ENCODE data around the gene DTNA. TPM values are rescaled to one million over a fixed set of nuclear protein-coding genes. Genes with fewer than 3 reads are reported as not detected.
"Not testable (repeated sequence)": the region's sequence is repeated elsewhere in the genome, so short reads cannot be mapped to it uniquely, and the experiment has no call there.

The DTNA gene
- total and polyA plus RNA-seq, 12 donors: 6.3 to 43.9 (median 22.3) TPM

GRCh38 chr18:34921226-34921625 lies 211.1 kb downstream of the DTNA start:
- Histone ChIP-seq H3K36me3 (replicated peaks in 1 of 2) (no peaks in the 10 kb centered on the region), H3K9me3 (replicated peaks in 1 of 3) (no peaks in the 10 kb centered on the region), H3K4me1 (replicated peaks in 1 of 2) (no peaks in the 10 kb centered on the region), H3K27ac (no peak overlapping the region), H3K4me3 (no peak overlapping the region), H3K27me3 (no peaks in the 10 kb centered on the region)
- intact Hi-C loops (cut with DNase I): no loop called here
- TF ChIP-seq POLR2A (IDR thresholded peaks at IDR 0.05) (no peak), CTCF (IDR thresholded peaks at IDR 0.05) (no peak)
- no peak for DNase-seq
- 65 to 82% (median 76%) methylated on average over 1 of the region's 1 CpG for WGBS, 4 donors

GRCh38 chr18:34921811-34922385 lies 211.8 kb downstream of the DTNA start:
- TF ChIP-seq CTCF (IDR thresholded peaks at IDR 0.05) (no peak), POLR2A (IDR thresholded peaks at IDR 0.05) (no peak)
- intact Hi-C loops (cut with DNase I): no loop called here
- H3K36me3 ChIP-seq (replicated peaks in 1 of 2): no peaks in the 10 kb centered on the region

GRCh38 chr18:34922594-34922993 lies 212.5 kb downstream of the DTNA start:
- H3K4me1 ChIP-seq (replicated peaks in 1 of 2); intact Hi-C loops (cut with DNase I): not testable (repeated sequence)

More at GRCh38 chr18:34921811-34922385, 211.8 kb downstream of the DTNA start:
- Histone ChIP-seq H3K27me3 (no peaks in the 10 kb centered on the region), H3K27ac (no peak overlapping the region), H3K9me3 (replicated peaks in 1 of 3) (no peaks in the 10 kb centered on the region), H3K4me1 (replicated peaks in 1 of 2) (no peaks in the 10 kb centered on the region), H3K4me3 (no peak overlapping the region)
- WGBS, 4 donors: 59 to 79% (median 64%) methylated on average over 2 of the region's 2 CpGs
- no peak for DNase-seq

GRCh38 chr18:34923911-34924310 lies 213.8 kb downstream of the DTNA start:
- no peak overlapping the region for H3K27ac ChIP-seq
- H3K9me3 ChIP-seq (replicated peaks in 1 of 3): no peaks in the 10 kb centered on the region
- H3K4me1 ChIP-seq (replicated peaks in 1 of 2): no peaks in the 10 kb centered on the region
- no peaks in the 10 kb centered on the region for H3K27me3 ChIP-seq
- intact Hi-C loops (cut with DNase I): no loop called here
- TF ChIP-seq POLR2A (IDR thresholded peaks at IDR 0.05) (no peak), CTCF (IDR thresholded peaks at IDR 0.05) (no peak)
- no peaks in the 10 kb centered on the region for H3K36me3 ChIP-seq (replicated peaks in 1 of 2)
- no peak overlapping the region for H3K4me3 ChIP-seq
- DNase-seq: no peak

More at GRCh38 chr18:34922594-34922993, 212.5 kb downstream of the DTNA start:
- DNase-seq; H3K9me3 ChIP-seq (replicated peaks in 1 of 3); H3K4me3 ChIP-seq; H3K27me3 ChIP-seq; H3K36me3 ChIP-seq (replicated peaks in 1 of 2); H3K27ac ChIP-seq: not testable (repeated sequence)
- WGBS, 4 donors: 84 to 89% (median 88%) methylated on average over 4 of the region's 4 CpGs

GRCh38 chr18:34926683-34927082 lies 216.6 kb downstream of the DTNA start:
- DNase-seq: no peak
- Histone ChIP-seq H3K4me3 (no peak overlapping the region), H3K27me3 (no peaks in the 10 kb centered on the region), H3K27ac (no peak overlapping the region), H3K4me1 (replicated peaks in 1 of 2) (no peaks in the 10 kb centered on the region), H3K9me3 (replicated peaks in 1 of 3) (no peaks in the 10 kb centered on the region), H3K36me3 (replicated peaks in 1 of 2) (no peaks in the 10 kb centered on the region)
- intact Hi-C loops (cut with DNase I): no loop called here
- TF ChIP-seq POLR2A (IDR thresholded peaks at IDR 0.05): no peak
- TF ChIP-seq CTCF (IDR thresholded peaks at IDR 0.05): no peak

Measured in adrenal gland (tissue), 12 donors.